Measurements from ENCODE around the gene IL3RA.
"Not testable (repeated sequence)": the region's sequence is repeated elsewhere in the genome, so short reads cannot be mapped to it uniquely, and the experiment has no call there.

Gene IL3RA

GRCh38 chrX:1336331-1336943 lies at the start of gene IL3RA:
TSS of gene IL3RA (plus strand) at chrX:1336785. CDS start at chrX:1341766, 4,981 bp downstream.
- DNase-seq (peak; percentile 23), ATAC-seq (peak; percentile 25)

- ATAC-seq (no peak), DNase-seq (no peak)
Measured at GRCh38 chrX:1289535-1289934, 47.0 kb upstream of the IL3RA start.

- ATAC-seq (no peak), DNase-seq (no peak)
Measured at GRCh38 chrX:1291110-1291740, 45.4 kb upstream of the IL3RA start.

- DNase-seq (no peak), ATAC-seq (no peak)
Measured at GRCh38 chrX:1292575-1293290, 43.9 kb upstream of the IL3RA start.

- DNase-seq (no peak), ATAC-seq (peak; percentile 34)
Measured at GRCh38 chrX:1294301-1295067, 42.1 kb upstream of the IL3RA start.

GRCh38 chrX:1295550-1295949 lies 41.0 kb upstream of the IL3RA start:
- no peak for DNase-seq
- no peak for ATAC-seq

GRCh38 chrX:1297591-1297990 lies 39.0 kb upstream of the IL3RA start:
- ATAC-seq, DNase-seq: not testable (repeated sequence)

GRCh38 chrX:1300449-1300848 lies 36.1 kb upstream of the IL3RA start:
- DNase-seq = no peak
- ATAC-seq = no peak

GRCh38 chrX:1305411-1305810 lies 31.2 kb upstream of the IL3RA start:
- DNase-seq = no peak
- ATAC-seq = no peak

GRCh38 chrX:1306909-1307625 lies 29.5 kb upstream of the IL3RA start:
- DNase-seq = no peak

GRCh38 chrX:1307626-1308340 lies 28.8 kb upstream of the IL3RA start:
- ATAC-seq (no peak), DNase-seq (no peak)

More at GRCh38 chrX:1306909-1307625, 29.5 kb upstream of the IL3RA start:
- no peak for ATAC-seq

GRCh38 chrX:1308476-1308875 lies 28.1 kb upstream of the IL3RA start:
- ATAC-seq (no peak), DNase-seq (no peak)

- DNase-seq, ATAC-seq: not testable (repeated sequence)
Measured at GRCh38 chrX:1308917-1309316, 27.7 kb upstream of the IL3RA start.

GRCh38 chrX:1313788-1314187 lies 22.8 kb upstream of the IL3RA start:
- no peak for ATAC-seq

GRCh38 chrX:1316527-1316926 lies 20.1 kb upstream of the IL3RA start:
- DNase-seq = peak; percentile 39
- peak; percentile 73 for ATAC-seq

More at GRCh38 chrX:1313788-1314187, 22.8 kb upstream of the IL3RA start:
- no peak for DNase-seq

GRCh38 chrX:1321674-1322073 lies 14.9 kb upstream of the IL3RA start:
- ATAC-seq (no peak), DNase-seq (peak; percentile 25)

GRCh38 chrX:1322393-1322792 lies 14.2 kb upstream of the IL3RA start:
- ATAC-seq (peak; percentile 84), DNase-seq (peak; percentile 59)

GRCh38 chrX:1323315-1323714 lies 13.3 kb upstream of the IL3RA start:
- peak; percentile 69 for DNase-seq
- peak; percentile 74 for ATAC-seq

GRCh38 chrX:1325515-1326116 lies 11.0 kb upstream of the IL3RA start:
- no peak for DNase-seq
- no peak for ATAC-seq

GRCh38 chrX:1327651-1328304 lies 8.8 kb upstream of the IL3RA start:
- DNase-seq = no peak
- ATAC-seq = no peak

All from stimulated activated naive CD8-positive, alpha-beta T cell treated with anti-CD3 and anti-CD28 coated beads, Interleukin-15, Interleukin-2, amounts not matched to agents 100 U/mL and 50 U/mL, for 24 hours (primary cell).